NOMO-1 treated with DMSO at 0.1 percent for 48 hours (cell line): ENCODE measurements around the gene CCR5AS.
"Not testable (repeated sequence)": the region's sequence is repeated elsewhere in the genome, so short reads cannot be mapped to it uniquely, and the experiment has no call there.

Experiments used
- DNase-seq: peaks from one replicate; lab custom pipeline; 2025; ENCODE audit not compliant: unreplicated experiment; lab: John Stamatoyannopoulos, UW

The CCR5AS gene

GRCh38 chr3:46405301-46406019 lies 1.4 kb downstream of the CCR5AS start:
- no peak for DNase-seq

DNA sequence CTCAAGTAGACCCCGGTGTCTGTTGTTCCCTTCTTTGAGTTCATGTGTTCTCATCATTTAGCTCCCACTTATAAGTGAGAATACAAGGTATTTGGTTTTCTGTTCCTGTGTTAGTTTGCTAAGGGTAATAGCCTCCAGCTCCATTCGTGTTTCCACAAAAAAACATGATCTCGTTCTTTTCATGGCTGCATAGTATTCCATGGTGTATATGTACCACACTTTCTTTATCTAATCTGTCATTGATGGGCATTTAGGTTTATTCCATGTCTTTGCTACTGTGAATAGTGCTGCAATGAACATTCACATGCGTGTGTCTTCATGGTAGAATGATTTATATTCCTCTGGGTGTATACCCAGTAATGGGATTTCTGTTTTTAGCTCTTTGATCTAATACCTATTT lies 4.0 kb downstream of the CCR5AS start:
- not testable (repeated sequence) for DNase-seq

DNA sequence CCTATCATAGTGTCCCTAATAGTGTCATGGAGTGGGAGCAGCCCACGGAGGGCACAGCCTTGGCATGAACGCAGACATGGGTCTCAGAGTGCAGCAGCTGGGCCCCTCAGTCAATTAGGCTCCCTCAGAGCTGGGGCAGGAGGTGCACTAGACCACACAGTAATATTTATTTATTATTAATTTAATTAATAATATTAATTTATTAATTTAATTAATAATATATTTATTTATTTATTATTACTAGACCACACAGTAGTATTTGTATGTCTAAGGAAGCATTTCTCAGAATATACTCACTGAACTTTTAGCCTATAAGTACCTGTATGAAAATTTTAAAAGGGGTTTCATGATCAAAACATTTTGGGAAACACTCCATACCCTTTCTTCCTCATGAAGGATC lies 5.3 kb downstream of the CCR5AS start:
- DNase-seq: no peak

DNA sequence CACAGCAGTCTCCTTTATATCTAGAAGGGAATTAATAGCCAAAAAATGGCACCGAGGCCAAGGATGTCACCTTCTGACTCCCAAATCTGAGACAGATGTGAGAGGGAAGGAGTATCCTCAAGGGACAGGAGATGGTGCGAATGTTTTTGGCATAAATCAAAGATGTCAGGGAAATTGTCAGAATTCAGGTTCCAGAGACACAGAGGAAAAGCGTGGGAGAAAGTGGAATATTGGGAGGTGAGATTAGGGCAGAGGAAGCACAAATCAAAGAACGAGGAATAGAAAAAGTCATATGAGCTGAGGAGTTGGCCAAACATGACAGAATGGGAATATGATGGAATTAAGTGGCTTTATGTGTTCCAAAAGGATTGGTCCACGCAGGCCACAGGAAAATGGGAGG lies 6.0 kb downstream of the CCR5AS start:
- no peak for DNase-seq

GRCh38 chr3:46400000-46400734 lies 6.7 kb downstream of the CCR5AS start:
- DNase-seq: no peak

DNA sequence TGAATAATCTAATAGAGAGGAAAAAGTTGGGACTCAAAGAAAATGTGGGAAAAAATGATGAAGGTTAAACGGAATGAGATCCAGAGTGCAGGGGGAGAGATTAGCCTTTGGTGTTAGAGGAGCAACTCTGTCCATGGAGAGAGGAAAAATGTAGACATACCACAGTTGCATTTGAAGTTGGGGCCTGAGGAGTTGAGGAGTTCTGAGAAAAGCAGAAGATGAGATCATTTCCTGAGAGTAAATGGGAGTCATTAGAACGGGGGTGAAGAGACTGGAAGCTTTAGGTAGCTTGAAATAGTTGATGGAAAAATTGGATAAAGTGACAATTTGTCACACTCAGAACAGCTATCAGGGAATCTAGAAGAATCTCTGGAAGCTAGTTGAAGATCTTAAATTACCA lies 7.3 kb downstream of the CCR5AS start:
- DNase-seq: no peak

DNA sequence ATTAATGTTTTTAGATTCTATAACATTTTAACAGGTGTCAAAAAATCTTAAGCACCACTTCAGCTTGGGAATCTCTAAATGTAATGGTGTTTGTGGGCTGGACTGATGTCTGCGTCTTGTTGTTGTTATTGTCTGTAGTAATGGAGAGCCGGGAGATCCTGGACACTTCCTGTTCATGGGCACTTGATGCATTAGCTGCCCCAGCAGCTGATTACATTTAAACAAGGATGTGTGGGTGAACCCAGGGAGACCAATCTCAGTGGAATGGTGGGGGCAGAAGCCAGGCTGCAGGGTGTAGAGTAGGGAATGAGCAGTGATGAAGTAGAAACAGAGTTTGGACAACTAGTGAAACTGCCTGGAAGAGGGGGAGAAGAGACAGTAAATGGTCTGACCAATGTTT lies 7.8 kb downstream of the CCR5AS start:
- no peak for DNase-seq

- DNase-seq: no peak
These were observed 8.5 kb downstream of the CCR5AS start for GRCh38 chr3:46398186-46398955.

GRCh38 chr3:46397111-46397510 lies 9.8 kb downstream of the CCR5AS start:
- no peak for DNase-seq

DNA sequence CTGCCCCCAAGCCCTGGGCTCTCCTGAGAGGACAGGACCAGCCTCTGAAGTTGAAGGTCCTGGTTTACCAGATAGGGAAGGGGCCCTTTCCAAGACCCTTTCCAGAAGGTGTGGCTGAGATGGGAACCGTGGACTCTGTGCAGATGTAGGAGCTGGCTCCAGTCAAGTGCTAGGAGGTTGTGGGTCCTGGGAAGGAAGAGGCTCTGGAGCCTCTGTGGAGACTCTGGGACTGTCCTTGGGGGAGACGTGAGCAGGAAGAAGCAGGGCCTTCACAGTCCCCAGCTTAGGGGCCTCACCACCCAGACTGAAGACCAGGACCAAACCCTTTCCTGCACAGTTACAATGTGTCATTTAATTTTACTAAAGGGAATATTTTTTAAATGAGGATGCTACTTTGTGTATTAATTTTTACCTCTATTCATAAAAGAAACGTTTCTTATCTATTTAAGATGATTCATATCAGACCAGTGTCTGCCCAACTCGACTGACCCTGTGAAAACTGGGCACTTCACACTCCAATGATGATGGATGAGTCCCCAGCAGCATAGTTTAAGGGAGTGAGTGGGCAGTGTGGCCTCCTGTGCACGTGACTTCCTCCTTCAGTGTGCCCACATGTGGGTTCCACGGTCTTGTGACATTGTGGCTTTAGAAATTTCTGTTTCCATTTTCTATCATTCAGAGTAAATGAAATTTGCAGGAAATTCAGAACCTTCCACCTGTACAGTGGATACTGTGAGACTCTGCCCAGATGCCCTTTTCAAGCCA lies 10.9 kb downstream of the CCR5AS start:
- DNase-seq: peak; percentile 45

GRCh38 chr3:46395210-46395661 lies 11.6 kb downstream of the CCR5AS start:
- DNase-seq: peak; percentile 21

DNA sequence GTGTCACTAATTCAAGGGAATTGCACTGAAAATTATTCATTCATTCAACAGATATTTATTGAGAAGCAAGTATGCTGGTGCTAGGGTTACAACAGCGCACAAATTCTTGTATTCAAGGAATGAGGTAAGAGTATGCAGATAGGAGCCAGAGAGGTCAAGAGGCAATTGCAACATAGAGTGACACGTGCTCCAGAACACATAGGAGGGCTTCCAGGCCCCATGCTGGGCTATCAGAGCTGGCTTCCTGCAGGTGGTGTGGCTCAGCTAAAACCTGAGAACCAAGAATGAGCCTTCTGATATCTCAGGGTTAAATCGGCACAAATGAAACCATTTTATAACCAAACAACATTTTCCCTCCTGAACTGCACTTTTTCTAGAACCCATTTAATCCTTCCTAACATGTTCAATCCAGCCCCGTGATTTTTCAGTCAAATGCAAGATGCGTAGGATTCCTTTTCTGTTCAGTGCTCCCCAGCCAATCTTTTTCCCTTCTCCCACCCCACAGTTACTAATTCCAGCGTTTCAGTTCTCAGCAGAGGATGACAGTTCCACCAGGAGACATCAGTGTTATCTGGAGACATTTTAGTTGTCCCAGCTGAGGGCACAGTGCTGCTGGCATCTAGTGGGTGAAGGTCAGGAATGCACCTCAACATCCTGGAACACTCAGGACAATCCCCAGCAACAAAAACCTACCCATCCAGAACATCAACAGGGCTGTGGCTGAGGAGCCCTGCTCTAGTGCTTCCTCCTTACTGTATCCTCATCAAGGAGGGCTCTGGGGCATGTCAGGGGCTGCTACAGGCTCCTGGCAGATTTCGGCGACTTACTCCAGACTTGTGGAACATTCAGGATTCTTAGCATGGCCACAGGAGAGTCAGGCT lies 13.1 kb downstream of the CCR5AS start:
- peak; percentile 89 for DNase-seq

GRCh38 chr3:46393011-46393410 lies 13.9 kb downstream of the CCR5AS start:
- no peak for DNase-seq

GRCh38 chr3:46391526-46391925 lies 15.3 kb downstream of the CCR5AS start:
- DNase-seq: not testable (repeated sequence)

GRCh38 chr3:46389306-46389705 lies 17.6 kb downstream of the CCR5AS start:
- DNase-seq: no peak

- DNase-seq: not testable (repeated sequence)
These were observed 18.0 kb downstream of the CCR5AS start for GRCh38 chr3:46388847-46389246.

DNA sequence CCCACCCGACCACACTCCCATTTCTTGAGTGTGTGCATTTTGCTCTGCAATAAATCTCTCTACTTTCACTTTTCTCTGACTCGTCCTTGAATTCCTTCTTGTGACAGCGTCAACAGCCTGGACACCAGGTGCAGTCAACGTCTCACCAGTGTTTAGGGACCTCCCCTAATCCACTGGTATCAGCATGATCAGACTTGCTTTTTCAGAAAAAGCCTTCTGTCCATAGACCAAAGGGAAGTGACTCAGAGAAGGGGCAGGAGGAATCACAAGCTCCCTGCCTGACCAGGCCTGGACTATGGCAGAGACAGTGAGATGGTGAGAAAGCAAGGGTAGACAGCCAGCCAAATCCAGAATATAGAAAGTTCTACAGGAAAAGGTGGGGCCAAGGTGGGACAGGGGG lies 20.7 kb downstream of the CCR5AS start:
- DNase-seq: peak; percentile 78

DNA sequence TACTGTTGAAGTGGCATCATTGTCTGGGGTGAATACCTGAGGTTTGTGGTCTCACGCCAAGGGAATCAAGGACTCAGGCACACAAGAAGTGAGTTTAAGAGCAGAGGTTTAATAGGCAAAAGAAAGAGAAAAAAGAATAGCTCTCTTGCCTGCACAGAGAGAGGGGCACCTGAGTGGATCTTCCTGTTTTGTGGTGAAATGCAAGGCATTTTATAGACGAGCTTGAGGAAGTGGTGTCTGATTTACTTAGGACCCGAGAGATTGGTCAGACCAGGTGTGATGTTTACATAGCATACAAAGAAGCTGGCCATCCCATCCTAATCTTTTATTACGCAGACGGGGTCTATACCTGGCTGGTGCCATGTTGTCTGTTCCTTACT lies 22.9 kb downstream of the CCR5AS start:
- DNase-seq: peak; percentile 64

DNA sequence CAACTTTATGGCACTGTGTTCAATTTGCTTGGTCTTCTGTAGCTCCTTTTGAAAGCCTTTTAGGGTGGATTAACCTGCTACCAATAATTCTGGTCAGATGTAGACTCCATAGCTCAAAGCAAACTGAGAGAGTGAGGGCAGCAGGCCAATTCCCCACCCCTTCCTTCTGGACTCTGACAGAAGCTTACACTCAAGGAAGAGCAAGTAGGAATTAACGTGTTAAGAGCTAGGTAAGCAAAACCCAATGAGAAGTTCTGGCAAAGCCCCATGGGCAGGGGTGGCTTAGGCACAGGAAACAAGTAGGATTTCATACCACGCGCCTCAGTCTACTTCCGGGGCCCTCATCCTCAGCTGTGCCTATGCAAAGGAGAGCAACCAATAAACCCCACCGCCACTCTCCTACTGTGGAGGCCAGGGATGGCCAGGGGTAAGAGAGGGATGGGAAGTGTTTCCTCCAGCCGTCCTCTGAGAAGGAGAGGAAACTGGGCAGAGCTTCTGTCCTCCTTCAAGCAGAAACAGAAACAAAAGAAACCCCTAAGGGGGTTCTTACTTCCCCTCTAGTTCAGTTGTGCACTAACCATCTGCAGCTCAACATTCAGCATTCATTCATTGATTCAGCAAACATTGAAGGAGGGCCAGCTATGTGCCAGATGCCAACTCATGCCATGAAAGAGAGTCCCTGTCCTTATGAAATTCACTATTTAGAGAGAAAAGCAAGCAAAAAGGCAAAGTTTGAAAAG lies 23.5 kb downstream of the CCR5AS start:
- DNase-seq: peak; percentile 25
